K562 treated with DMSO at 1 percent for 12 hours (cell line): ENCODE data around the gene MVD. TPM values are rescaled to one million over a fixed set of nuclear protein-coding genes. Genes with fewer than 3 reads are reported as not detected.

Source experiments
- total RNA-seq: library from RNA; unstranded; fragments of 300-600 nt; gene quantifications from 2 replicates; pipeline ENCODE4 v1.2.3, GENCODE V29; 2022; ENCODE audit not compliant: insufficient read depth

Gene MVD
- 89.7 and 113 TPM in 2 replicates for total RNA-seq

GRCh38 chr16:88662843-88663606, at the start of gene MVD:
TSS of gene MVD (minus strand) at chr16:88663091. CDS start at chr16:88663080, 11 bp downstream.

GRCh38 chr16:88706229-88706964, 43.5 kb upstream of the MVD start, which contains the start of the genes CTU2 and RNF166:
TSS of gene CTU2 (plus strand) at chr16:88706503. CDS start at chr16:88706531, 28 bp downstream.
TSS of gene RNF166 (minus strand) at chr16:88706408. CDS start at chr16:88706325, 83 bp downstream.

DNA sequence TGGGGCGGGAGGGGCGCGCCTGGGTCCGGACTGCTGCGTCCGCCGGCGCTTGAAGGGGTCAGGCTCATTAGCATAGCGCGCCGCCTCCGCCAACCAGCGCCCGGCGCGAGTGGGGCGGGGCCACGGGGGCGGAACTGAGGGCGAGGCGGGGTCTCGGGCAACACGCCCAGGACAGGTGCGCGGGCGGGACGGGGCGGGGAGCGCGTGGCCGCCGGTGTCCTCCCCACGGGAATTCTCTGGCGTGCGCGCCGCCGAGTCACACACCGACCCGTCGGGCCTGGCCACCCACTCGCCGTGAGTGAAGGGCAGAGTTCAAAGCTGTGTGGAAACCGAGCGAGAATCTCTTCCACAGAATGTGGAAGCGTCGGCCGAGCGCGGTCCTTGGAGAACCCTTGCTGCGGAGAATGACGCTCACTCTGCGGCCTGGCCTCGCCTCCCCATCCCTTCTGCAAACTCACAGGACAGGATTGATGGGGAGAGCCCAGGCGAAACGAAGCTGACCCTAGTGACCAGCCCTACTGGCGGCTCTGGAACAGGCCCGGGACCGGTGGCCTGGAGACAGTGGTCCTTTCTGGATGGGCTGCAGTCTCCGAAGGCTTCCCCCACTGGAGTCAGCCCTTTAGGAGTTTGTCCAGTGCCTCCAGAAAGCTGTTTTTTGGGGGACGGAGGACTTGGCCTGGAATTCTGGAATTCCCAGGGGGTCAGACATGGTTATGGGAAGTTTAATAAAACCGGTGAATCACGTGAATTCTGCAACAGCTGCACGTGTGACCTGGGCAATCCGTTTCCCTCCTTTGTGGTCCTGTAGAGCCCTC, 23.8 kb upstream of the MVD start, which contains the start of gene SNAI3:
SNAI3 (minus strand) TSS at position 69 of the 815 bp plus-strand sequence. CDS start 101 bp downstream, outside the sequence.

DNA sequence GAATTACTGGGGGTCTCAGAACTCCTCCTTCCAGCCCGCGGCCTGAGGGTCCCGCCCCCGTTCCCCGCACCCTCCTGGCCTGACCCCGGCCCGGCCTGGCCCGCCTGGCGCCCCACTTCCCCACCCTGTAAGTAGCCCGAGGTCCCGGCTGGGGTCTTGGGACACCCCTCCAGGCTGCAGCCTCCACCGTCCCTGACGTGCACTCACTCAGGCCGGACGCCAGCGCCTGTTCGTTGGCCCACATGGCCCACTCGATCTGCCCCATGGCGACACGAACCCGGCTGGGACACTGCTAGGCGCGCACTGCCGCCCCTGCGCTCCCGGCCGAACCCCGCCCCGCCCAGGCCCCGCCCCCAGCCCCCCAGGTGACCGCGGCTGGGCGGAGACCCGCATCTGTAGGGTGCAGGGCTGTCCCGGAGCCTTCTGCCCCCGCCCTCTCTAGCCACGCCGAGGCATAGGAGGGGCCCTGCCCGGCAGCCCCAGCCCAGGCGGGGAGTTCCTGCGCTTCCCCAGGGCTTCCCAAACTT, 12.1 kb downstream of the MVD start, which contains the start of gene CYBA:
CYBA (minus strand) TSS at position 305 of the 527 bp plus-strand sequence; CDS start at position 265, 40 bp downstream.

DNA sequence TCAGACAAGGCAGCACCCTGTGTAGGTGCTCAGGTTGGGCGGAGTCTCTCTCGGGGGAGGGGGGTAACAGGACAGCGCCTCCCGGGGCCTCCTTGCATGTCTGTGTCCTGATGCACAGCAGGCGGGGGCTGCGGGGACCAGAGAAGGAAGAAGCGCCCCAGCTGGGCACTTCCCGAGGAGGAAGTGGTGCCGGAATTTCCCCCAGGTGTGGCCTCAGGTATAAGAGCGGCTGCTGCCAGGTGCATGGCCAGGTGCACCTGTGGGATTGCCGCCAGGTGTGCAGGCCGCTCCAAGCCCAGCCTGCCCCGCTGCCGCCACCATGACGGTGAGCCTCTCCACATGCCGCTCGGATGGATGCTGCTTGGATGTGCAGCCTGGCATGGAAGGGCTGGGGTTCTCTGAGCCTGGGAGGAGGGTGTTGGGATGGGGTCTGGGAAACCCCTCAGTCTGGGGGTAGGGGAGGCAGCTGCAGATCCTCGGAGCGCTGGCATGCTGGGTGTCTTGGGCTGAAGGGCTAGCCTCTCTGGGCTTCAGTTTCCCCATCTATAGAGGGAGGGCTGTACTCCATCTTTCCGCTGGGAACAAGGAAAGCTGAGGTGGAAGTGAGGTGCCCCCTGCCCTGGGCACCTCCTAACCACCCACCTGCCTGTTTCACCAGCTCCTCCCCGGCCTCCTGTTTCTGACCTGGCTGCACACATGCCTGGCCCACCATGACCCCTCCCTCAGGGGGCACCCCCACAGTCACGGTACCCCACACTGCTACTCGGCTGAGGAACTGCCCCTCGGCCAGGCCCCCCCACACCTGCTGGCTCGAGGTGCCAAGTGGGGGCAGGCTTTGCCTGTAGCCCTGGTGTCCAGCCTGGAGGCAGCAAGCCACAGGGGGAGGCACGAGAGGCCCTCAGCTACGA, 24.3 kb downstream of the MVD start, which contains the start of gene IL17C:
IL17C (plus strand) TSS at position 250 of the 908 bp plus-strand sequence; CDS start at position 320, 70 bp downstream.

Other genes starting within 250 kb of the MVD start
- gene ZFPM1, start 209.8 kb downstream of the MVD start, total RNA-seq, result 6.0 and 11.0 TPM in 2 replicates
- gene ZC3H18, start 92.7 kb downstream of the MVD start, total RNA-seq, result 37.9 and 75.0 TPM in 2 replicates
- not detected in 2 replicates for gene IL17C, start 24.5 kb downstream of the MVD start, total RNA-seq
- gene CYBA, start 12.0 kb downstream of the MVD start, total RNA-seq, result 459 and 717 TPM in 2 replicates
- gene SNAI3, start 23.4 kb upstream of the MVD start, total RNA-seq, result 1.8 and 2.2 TPM in 2 replicates
- 58.0 and 63.2 TPM in 2 replicates for gene RNF166, start 43.3 kb upstream of the MVD start, total RNA-seq
- gene CTU2, start 43.4 kb upstream of the MVD start, total RNA-seq, result 25.5 and 32.8 TPM in 2 replicates
- 196 and 242 TPM in 2 replicates for gene PIEZO1, start 122.1 kb upstream of the MVD start, total RNA-seq
- gene CDT1, start 140.7 kb upstream of the MVD start, total RNA-seq, result 218 and 221 TPM in 2 replicates
- gene APRT, start 148.8 kb upstream of the MVD start, total RNA-seq, result 182 and 235 TPM in 2 replicates
- gene GALNS, start 193.9 kb upstream of the MVD start, total RNA-seq, result 6.3 and 12.1 TPM in 2 replicates
- 52.8 and 54.1 TPM in 2 replicates for gene TRAPPC2L, start 194.0 kb upstream of the MVD start, total RNA-seq
- not detected in 2 replicates for gene PABPN1L, start 203.6 kb upstream of the MVD start, total RNA-seq